Measurements from ENCODE around the gene NUP93.

- TF ChIP-seq, protein P1, sequence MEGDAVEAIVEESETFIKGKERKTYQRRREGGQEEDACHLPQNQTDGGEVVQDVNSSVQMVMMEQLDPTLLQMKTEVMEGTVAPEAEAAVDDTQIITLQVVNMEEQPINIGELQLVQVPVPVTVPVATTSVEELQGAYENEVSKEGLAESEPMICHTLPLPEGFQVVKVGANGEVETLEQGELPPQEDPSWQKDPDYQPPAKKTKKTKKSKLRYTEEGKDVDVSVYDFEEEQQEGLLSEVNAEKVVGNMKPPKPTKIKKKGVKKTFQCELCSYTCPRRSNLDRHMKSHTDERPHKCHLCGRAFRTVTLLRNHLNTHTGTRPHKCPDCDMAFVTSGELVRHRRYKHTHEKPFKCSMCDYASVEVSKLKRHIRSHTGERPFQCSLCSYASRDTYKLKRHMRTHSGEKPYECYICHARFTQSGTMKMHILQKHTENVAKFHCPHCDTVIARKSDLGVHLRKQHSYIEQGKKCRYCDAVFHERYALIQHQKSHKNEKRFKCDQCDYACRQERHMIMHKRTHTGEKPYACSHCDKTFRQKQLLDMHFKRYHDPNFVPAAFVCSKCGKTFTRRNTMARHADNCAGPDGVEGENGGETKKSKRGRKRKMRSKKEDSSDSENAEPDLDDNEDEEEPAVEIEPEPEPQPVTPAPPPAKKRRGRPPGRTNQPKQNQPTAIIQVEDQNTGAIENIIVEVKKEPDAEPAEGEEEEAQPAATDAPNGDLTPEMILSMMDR (IDR thresholded peaks at IDR 0.05) = no peak
- TF ChIP-seq POLR2A (IDR thresholded peaks at IDR 0.05) (no peak), POLR2AphosphoS5 (IDR thresholded peaks at IDR 0.05) (no peak)
These were observed 55.4 kb downstream of the NUP93 start for GRCh38 chr16:56785317-56785716.

All from prostate gland (tissue), 2 donors.